GM19467 (cell line): ENCODE results near the gene SMYD1.

ENCODE experiments used
- ATAC-seq: cut with Tn5 transposase; IDR thresholded peaks from one replicate; pipeline ENCODE4 v1.9.1; 2021; ENCODE audit warnings: mild to moderate bottlenecking, moderate library complexity; ENCODE audit not compliant: unreplicated experiment

The SMYD1 gene

GRCh38 chr2:88121678-88122077, 54.1 kb downstream of the SMYD1 start:
- ATAC-seq: no peak

GRCh38 chr2:88122141-88122884, 54.7 kb downstream of the SMYD1 start:
- ATAC-seq: no peak

- no peak for ATAC-seq
Observed at GRCh38 chr2:88123164-88123974, 55.7 kb downstream of the SMYD1 start.

- no peak for ATAC-seq
Observed at GRCh38 chr2:88123975-88124917, 56.6 kb downstream of the SMYD1 start.

DNA sequence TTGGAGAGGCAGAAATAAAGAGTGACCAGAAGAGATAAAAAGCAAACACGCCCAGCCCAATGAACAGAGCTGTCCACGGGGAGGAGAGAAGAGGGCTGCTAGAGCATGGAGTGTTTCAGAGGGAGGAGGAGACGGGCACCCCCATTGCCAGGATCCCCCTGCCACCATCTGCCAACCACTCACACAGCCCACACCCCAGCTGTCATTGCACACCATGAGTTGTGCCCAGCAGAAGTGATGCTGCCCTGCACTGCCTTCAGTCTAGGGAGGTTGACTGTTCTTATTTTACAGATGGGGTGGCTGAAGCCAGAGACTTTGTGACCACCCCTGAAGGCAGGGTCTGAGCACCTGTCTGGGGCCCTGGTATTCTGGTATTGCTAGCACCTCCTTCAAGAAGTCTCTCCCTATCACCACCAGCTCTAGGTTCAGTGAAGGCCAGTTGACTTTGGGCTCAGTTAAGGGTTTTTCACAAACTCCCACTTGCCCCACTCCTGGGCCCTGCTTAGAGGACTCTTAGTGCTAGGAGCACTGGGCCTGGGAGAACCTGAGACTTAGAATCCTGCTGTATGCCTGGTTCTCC, 57.8 kb downstream of the SMYD1 start:
- no peak for ATAC-seq

DNA sequence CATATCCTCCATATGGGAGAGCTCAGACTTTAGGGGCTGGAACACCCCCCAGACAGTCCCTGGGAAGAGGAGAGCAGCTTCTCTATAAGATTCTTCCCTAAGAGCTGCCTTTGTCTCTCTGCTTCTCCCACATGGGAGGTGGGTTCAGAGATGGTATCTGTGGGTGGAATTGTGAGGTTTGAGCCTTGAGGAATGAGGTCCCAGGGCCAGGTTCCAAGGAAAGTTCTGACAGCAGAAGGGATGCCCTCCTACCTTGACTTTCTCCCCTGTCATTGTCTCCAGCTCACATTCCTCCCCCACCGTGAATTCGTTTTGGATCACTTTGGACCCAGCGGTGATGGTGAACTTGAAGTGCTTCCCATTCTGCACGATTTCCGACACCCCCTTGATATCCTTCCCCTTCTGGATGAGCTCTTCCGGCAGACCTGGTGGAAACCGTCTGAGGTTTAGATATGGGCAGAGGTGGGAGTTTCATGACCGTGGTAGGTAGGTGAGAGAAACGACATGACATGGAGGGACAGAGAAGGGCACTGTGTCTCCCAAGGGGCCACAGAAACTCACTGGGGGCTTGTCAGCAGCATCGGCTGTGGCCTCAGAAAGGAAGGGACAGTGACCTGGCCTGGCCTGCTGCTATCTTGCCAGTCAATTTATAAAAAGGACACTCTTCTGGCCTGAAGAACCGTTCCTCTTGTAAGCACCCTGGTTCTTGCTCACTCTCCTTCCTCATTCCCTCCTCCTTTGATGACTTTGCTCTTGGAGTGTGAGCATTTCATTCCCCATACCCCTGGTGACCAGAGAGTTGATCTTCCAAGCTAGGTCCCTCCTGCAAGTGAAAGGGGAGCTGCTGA, 58.5 kb downstream of the SMYD1 start:
- ATAC-seq: no peak

- no peak for ATAC-seq
Observed at GRCh38 chr2:88126772-88127637, 59.4 kb downstream of the SMYD1 start.

DNA sequence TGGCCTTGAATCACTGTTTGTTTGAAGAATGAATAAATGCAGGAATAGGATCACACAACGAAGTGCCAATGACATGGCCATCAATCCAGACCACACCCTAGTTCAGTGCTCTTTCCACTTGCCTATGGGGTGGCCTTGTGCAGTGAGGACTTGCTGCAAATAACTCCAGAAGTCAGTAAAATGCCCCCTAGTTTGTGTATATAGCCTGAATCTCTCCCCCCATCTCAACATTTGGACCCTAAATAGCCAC, 59.9 kb downstream of the SMYD1 start:
- ATAC-seq: no peak

DNA sequence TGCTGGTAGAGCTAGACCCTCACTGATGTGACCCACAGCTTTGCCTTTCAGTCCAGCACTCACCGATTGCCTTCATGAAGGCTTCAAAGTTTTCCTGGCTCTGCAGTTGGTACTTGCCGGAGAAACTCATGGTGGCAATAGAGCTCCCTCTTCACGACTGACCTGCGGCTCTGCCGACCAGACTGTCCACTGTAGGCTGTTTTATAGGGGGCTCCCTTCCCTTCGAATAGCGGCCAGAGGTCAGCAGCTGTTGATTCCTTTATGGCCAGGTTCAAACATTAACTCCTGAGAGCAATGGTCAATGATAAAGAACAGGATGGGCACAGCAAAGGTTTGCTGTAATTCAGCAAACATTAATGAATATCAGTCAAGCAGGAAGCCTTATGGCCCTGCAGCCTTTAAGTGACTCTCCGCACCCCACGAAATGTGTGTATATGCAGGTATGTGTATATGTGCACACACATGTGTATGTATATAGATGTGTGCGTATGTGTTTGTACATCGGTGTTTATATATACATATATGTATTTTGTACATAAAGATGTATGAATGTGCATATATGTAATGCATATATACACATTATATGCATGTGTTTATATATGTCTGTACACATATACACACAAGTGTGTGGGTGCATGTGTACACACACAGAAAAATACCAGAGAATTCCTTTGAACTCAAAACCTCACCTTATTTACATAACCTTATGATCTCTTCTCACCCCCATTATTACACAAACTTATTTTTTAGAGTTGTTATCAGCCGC, 60.4 kb downstream of the SMYD1 start, which contains the start of gene FABP1:
FABP1 (minus strand) TSS at position 175 of the 766 bp plus-strand sequence; CDS start at position 130, 45 bp downstream.
- ATAC-seq: no peak

DNA sequence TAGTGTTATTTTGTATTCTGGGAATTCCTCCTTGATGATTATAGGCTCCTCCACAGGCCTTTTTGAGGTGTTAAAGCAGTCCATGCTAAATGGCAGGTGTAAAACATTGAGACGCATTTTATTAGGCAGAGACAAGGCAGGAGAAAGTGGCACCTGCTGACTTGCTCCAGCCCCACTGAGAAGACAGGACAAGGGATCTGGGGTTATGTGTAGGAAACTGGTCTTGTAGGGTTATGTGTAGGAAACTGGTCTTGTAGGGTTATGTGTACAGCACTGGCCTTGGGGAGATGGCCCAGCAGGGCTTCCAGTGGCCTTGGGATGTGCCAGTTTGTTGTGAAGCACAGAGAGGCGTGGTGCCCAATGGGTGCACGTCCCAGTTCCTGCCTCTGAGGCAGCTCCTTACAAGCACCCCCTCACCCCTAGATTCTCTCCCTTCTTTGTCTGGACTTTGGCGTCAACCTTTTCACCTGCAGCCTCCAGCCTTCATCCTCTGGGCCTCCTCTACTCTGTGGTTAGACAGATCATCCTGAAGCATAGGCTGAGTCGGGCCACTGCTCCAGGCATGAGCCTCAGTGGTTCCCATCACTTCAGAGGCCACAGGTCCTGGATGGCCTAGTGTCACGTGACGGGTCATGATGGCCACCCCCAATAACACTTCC, 61.2 kb downstream of the SMYD1 start:
- no peak for ATAC-seq

- ATAC-seq: no peak
Observed at GRCh38 chr2:88129313-88129959, 61.8 kb downstream of the SMYD1 start.

- ATAC-seq: no peak
Observed at GRCh38 chr2:88131201-88131998, 63.8 kb downstream of the SMYD1 start.

DNA sequence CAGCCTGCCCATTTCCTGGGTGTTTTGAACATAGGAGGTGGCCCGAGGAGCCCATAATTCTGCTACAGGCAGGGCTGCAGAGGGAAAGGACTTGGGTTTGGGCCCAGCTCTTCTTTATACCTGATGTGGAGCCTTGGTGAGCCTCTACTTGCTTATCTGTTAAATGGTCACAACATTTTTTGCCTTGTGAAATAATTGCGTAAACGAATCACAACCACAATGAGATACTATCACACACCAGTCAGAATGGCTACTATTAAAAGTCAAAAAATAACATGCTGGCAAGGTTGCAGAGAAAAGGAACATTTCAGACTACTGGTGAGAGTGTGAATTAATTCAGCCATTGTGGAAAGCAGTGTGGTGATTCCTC, 64.4 kb downstream of the SMYD1 start:
- ATAC-seq: no peak

- no peak for ATAC-seq
Observed at GRCh38 chr2:88133875-88134274, 66.2 kb downstream of the SMYD1 start.

GRCh38 chr2:88136817-88137216, 69.2 kb downstream of the SMYD1 start:
- no peak for ATAC-seq

GRCh38 chr2:88137833-88138232, 70.2 kb downstream of the SMYD1 start:
- ATAC-seq: no peak
